ENCODE measurements around the gene PKHD1.
"Not testable (repeated sequence)": the region's sequence is repeated elsewhere in the genome, so short reads cannot be mapped to it uniquely, and the experiment has no call there.

Gene PKHD1

DNA sequence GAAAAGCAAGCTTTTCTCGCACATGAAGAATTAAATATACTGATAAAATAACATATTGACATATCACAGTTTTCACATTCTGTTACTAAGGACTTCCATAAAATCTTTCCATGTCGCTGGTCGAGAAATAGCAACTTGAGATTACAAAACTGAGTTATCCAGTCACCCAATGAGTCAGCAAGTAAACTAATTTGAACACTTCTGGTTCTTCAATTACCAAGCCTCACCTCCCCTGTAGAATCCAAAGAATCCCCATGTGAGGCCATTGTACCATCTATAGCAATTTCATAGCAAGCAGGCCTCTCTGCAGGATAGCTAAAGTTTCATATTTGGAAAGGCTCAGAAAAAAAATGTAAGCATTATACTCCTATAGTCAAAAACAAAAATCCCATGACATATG is 87.3 kb downstream of the PKHD1 start:
- no peak overlapping the region for H3K4me3 ChIP-seq (ENCODE audit: low read depth, low read length)
- TF ChIP-seq, protein P1, sequence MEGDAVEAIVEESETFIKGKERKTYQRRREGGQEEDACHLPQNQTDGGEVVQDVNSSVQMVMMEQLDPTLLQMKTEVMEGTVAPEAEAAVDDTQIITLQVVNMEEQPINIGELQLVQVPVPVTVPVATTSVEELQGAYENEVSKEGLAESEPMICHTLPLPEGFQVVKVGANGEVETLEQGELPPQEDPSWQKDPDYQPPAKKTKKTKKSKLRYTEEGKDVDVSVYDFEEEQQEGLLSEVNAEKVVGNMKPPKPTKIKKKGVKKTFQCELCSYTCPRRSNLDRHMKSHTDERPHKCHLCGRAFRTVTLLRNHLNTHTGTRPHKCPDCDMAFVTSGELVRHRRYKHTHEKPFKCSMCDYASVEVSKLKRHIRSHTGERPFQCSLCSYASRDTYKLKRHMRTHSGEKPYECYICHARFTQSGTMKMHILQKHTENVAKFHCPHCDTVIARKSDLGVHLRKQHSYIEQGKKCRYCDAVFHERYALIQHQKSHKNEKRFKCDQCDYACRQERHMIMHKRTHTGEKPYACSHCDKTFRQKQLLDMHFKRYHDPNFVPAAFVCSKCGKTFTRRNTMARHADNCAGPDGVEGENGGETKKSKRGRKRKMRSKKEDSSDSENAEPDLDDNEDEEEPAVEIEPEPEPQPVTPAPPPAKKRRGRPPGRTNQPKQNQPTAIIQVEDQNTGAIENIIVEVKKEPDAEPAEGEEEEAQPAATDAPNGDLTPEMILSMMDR (IDR thresholded peaks at IDR 0.05; ENCODE audit: borderline replicate concordance, insufficient read depth, low read depth, low read length): no peak

- TF ChIP-seq, protein P1 (IDR thresholded peaks at IDR 0.05; ENCODE audit: borderline replicate concordance, insufficient read depth, low read depth, low read length): no peak
- no peak overlapping the region for H3K4me3 ChIP-seq (ENCODE audit: low read depth, low read length)
Measured at GRCh38 chr6:51996296-51996947, 91.0 kb downstream of the PKHD1 start.

GRCh38 chr6:51995214-51995755 is 92.1 kb downstream of the PKHD1 start:
- no peak overlapping the region for H3K4me3 ChIP-seq (ENCODE audit: low read depth, low read length)
- TF ChIP-seq, protein P1 (IDR thresholded peaks at IDR 0.05; ENCODE audit: borderline replicate concordance, insufficient read depth, low read depth, low read length): no peak

DNA sequence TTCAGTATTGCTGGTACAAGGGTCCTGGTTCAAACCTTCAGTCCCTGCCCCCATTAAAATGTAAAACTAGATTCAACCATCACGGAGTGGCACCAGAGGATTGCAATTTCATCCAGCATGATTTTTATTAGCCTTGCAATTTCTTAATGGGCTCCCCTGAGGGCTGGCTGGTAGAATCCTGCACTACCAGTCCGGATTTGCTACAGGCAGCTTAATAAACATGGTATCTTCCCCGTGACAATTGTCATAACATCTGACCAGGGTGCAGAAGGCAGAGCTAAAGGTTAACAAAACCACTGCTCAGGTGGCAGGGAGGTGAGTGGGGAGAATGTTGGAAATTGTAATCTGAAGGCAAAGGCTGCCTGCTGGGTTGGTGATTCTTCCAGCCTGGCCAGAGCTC is 94.5 kb downstream of the PKHD1 start:
- no peak overlapping the region for H3K4me3 ChIP-seq (ENCODE audit: low read depth, low read length)
- TF ChIP-seq, protein P1 (IDR thresholded peaks at IDR 0.05; ENCODE audit: borderline replicate concordance, insufficient read depth, low read depth, low read length): no peak

DNA sequence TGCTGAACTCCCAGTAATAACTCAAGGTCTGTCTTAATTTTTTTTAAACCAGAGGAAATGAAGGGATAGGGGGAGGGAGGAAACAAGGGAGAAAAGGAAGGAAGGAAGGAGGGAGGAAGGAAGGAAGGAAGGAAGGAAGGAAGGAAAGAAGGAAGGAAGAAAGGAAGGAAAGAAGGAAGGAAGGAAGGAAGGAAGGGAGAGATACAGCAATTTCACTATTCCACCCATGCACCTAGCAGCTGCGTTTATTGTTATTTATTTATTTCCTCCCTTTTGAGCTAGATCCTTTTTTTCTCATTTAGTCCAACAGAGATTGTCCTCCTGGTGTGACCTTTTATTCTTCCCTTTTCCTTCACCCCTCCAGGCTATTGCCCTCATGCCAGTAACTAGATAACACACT is 97.6 kb downstream of the PKHD1 start:
- TF ChIP-seq, protein P1 (IDR thresholded peaks at IDR 0.05; ENCODE audit: borderline replicate concordance, insufficient read depth, low read depth, low read length): no peak
- no peak overlapping the region for H3K4me3 ChIP-seq (ENCODE audit: low read depth, low read length)

DNA sequence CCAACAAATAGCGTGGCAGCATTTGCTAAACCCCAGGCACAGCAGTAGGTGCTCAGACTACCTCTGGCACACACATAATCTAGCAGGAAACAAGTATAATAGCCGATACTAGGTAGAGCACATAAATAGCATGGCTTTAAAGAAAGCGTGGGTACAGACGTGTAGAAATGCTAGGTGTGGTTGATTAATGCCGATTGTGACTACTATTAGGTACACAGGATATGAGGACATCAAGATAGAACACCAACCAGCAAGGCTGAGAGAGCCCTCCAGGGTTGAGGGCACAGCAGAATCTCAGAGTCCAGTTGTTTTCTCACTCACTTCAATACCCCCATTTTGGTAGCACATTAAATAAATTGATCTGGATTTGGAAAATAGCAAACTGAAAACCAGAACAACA is 100.5 kb downstream of the PKHD1 start:
- H3K4me3 ChIP-seq (ENCODE audit: low read depth, low read length): no peak overlapping the region
- TF ChIP-seq, protein P1 (IDR thresholded peaks at IDR 0.05; ENCODE audit: borderline replicate concordance, insufficient read depth, low read depth, low read length): no peak

DNA sequence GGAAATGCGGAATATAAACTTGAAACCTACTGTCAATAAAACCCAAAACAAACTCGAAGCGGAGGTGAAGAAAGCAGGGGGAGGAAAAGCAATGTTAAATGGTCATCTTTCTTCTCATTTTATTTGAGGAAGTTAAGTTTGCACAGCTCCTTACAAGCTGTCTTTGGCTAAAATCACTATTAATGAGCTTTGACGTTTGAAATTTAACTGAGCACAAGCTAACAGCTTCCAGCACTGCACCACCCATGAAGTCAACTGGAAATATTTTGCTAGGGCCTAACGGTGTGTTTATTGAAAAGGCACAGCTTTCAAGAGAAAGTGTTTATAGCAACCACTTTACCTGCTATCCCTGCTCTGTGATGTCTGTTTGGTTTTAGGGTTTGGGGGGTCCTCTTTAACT is 103.8 kb downstream of the PKHD1 start:
- TF ChIP-seq, protein P1 (IDR thresholded peaks at IDR 0.05; ENCODE audit: borderline replicate concordance, insufficient read depth, low read depth, low read length): no peak

GRCh38 chr6:51982695-51983094 is 104.7 kb downstream of the PKHD1 start:
- not testable (repeated sequence) for H3K4me3 ChIP-seq (ENCODE audit: low read depth, low read length)

More for the DNA sequence above, 103.8 kb downstream of the PKHD1 start:
- H3K4me3 ChIP-seq (ENCODE audit: low read depth, low read length): no peak overlapping the region
